Astrocyte of the cerebellum (primary cell): ENCODE measurements around the gene ZNF710.
A peak's percentile ranks its signal among the peaks of the same experiment; 100 is the strongest.

Source experiments
- DNase-seq: peaks from one replicate; pipeline ENCODE4 v3.0.0-alpha.2; 2011; ENCODE audit warnings: low read depth
- H3K4me3 ChIP-seq: 2 replicates; pipeline ENCODE4 v1.5.1; 2011; ENCODE audit warnings: mild to moderate bottlenecking, low read depth, low read length, moderate library complexity
- CTCF ChIP-seq: IDR thresholded peaks from 2 replicates; pipeline ENCODE4 v1.5.1; 2012; ENCODE audit warnings: low read length, low read depth, moderate library complexity, mild to moderate bottlenecking; ENCODE audit errors: missing control alignments
- in situ Hi-C: cut with HindIII; loops from 2 replicates; pipeline ENCODE4 v1.10.0; 2017; ENCODE audit warnings: low sequenced_read_pairs

ZNF710 gene

GRCh38 chr15:90001683-90002427, 731 bp downstream of the ZNF710 start:
- in situ Hi-C loops = no loop called here
- TF ChIP-seq CTCF = no peak
- no peak for DNase-seq
- peak overlapping the region; percentile 67 for H3K4me3 ChIP-seq

DNA sequence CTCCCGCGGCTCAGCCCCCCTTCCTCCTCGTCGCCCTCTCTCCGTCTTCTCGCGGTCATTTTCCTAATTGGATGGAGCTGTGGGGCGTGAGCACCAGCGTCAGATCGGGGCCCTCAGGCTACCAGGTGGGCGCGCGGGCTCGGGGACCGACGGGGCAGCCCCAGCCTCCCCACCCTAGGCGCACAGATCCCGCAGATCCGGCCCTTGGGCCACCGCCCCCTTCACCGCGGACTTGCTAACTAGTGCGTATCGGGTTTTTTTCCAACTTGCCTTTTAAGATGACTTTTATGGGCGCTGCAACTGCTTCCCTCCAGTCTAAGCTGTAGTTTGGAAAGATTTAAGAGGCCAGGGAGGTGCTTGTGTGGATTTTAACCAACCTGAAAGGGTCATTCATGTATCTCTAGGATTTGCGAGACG, 1.3 kb downstream of the ZNF710 start:
- DNase-seq = no peak
- no peak for TF ChIP-seq CTCF
- in situ Hi-C loops = no loop called here
- peak overlapping the region; percentile 67 for H3K4me3 ChIP-seq

DNA sequence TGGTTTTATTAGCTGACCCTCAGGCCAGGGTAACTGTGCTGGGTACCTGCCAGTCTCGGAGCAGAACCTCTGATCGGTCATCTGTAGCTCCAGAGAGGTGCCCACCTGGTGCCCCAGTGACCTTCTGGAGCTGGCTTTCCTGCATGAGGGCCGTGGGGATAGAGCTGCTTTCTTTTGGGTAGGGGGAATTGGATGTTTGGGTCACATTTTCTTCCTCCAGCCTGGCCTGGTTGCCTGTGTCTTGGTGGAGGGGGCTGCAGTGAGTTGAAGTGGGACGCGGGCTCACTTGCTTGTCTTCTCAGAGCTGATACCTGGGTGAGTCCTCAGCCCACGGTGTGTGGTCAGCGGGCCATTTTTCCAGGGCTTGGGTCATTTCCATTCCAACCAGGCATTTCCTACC, 2.6 kb downstream of the ZNF710 start:
- no peak overlapping the region for H3K4me3 ChIP-seq
- in situ Hi-C loops = no loop called here
- TF ChIP-seq CTCF = no peak
- no peak for DNase-seq

DNA sequence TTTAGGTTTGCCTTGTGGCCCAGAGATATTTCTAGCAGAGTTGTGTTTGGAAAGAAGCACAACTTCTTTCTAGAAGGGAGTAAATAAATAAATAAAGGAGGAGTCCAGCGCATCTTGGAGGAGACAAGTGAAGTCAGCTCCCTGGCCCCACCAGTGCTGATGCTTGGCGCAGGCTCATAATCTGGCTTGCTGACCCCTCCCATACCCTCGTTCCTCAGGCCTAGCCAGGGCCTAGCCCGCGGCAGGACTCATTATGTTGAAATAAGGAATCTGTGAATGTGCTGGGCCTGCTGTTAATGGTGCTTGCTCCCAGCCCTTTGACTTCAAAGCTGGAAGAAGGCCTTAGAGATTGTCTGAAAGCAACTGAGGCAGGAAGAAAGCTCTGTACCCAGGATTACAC, 3.1 kb downstream of the ZNF710 start:
- no peak for DNase-seq
- in situ Hi-C loops = no loop called here
- H3K4me3 ChIP-seq = no peak overlapping the region
- TF ChIP-seq CTCF = no peak

GRCh38 chr15:90004671-90005070, 3.5 kb downstream of the ZNF710 start:
- H3K4me3 ChIP-seq = no peak overlapping the region
- peak; percentile 52 for DNase-seq
- in situ Hi-C loops = no loop called here
- TF ChIP-seq CTCF = no peak

GRCh38 chr15:90006217-90007075, 5.3 kb downstream of the ZNF710 start:
- no peak for DNase-seq
- no peak overlapping the region for H3K4me3 ChIP-seq
- in situ Hi-C loops = no loop called here
- TF ChIP-seq CTCF = no peak
